BJ (cell line): ENCODE data around the gene GMPS. TPM values are rescaled to one million over a fixed set of nuclear protein-coding genes. Genes with fewer than 3 reads are reported as not detected.

Source experiments
- CTCF ChIA-PET: fragments of 350-600 bp; formaldehyde crosslinking; extraction: SDS; loops from one replicate; lab custom pipeline; 2021; ENCODE audit warnings: antibody characterized with exemption, inconsistent platforms; lab: Yijun Ruan, JAX
- POLR2A ChIA-PET: fragments of 300-600 bp; sonication (Branson Sonifier 250); formaldehyde crosslinking; extraction: SDS; loops from one replicate; lab custom pipeline; 2021; ENCODE audit warnings: antibody characterized with exemption; lab: Charles Lee
- DNase-seq: peaks from one replicate; pipeline ENCODE4 v3.0.0-alpha.2; 2011; ENCODE audit warnings: low read depth
- H3K27me3 ChIP-seq: 2 replicates; pipeline ENCODE4 v1.6.0; 2011; ENCODE audit warnings: low read length; ENCODE audit not compliant: control insufficient read depth, insufficient read depth
- H3K36me3 ChIP-seq: 2 replicates; pipeline ENCODE4 v1.5.1; 2011; ENCODE audit warnings: low read length; ENCODE audit not compliant: control insufficient read depth, insufficient read depth
- H3K4me3 ChIP-seq: 2 replicates; pipeline ENCODE4 v1.5.1; 2011; ENCODE audit warnings: low read depth, mild to moderate bottlenecking, control low read depth, low read length
- polyA plus RNA-seq: library from polyadenylated mRNA; depleted of rRNA; stranded (reverse); fragments of >200 nt; gene quantifications from 2 replicates; pipeline ENCODE4 v1.2.3, GENCODE V29; 2011
- TF ChIP-seq, protein P1 (sequence below): IDR thresholded peaks from 2 replicates; pipeline ENCODE4 v1.5.1; 2011; ENCODE audit warnings: low read depth, mild to moderate bottlenecking, control low read depth, inconsistent platforms, low read length, moderate library complexity; ENCODE audit not compliant: insufficient read depth

GMPS gene
- polyA plus RNA-seq, 1 experiment, result 13.6 TPM

DNA sequence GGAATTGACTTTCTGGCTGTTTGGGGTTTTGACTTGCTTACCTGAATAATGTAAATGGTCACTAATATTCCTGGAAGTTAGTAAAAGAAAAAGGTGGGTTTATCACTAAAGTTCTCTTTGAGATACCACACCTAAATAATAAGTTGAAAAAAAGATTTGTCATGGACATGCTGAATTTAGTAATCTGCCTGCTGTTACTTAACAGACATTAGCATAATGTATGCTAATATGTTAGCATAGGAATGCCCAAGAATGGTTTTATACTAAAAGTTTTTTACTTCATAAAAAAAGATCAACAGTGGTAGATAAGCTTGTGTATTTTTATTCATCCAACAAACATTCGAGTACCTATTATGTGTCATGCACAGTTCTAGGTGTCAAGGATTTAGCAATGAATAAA is 36.5 kb downstream of the GMPS start:
- Histone ChIP-seq H3K36me3 (no peaks in the 10 kb centered on the region), H3K27me3 (no peaks in the 10 kb centered on the region), H3K4me3 (no peak overlapping the region)
- ChIA-PET CTCF (no interaction called here), POLR2A (no interaction called here)
- no peak for DNase-seq
- TF ChIP-seq, protein P1, sequence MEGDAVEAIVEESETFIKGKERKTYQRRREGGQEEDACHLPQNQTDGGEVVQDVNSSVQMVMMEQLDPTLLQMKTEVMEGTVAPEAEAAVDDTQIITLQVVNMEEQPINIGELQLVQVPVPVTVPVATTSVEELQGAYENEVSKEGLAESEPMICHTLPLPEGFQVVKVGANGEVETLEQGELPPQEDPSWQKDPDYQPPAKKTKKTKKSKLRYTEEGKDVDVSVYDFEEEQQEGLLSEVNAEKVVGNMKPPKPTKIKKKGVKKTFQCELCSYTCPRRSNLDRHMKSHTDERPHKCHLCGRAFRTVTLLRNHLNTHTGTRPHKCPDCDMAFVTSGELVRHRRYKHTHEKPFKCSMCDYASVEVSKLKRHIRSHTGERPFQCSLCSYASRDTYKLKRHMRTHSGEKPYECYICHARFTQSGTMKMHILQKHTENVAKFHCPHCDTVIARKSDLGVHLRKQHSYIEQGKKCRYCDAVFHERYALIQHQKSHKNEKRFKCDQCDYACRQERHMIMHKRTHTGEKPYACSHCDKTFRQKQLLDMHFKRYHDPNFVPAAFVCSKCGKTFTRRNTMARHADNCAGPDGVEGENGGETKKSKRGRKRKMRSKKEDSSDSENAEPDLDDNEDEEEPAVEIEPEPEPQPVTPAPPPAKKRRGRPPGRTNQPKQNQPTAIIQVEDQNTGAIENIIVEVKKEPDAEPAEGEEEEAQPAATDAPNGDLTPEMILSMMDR, result no peak

DNA sequence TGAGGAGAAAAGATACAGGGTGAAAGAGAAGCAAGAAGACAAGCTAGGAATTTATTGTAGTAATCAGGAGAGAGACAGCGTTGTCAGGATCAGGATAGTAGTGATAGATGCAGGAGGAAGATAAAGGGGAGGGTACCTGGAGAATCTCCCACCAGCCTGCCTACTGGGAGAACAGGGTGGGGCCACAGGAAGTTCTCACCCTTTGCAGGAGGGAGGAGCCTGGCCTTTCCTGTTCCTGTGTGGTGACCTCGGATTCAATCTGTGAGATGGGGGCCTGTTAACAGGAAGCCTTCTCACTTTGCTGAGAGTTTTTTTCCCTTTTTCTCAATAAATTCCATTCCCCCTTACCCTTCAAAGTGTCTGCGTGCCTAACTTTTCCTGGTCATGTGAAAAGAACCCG is 37.6 kb downstream of the GMPS start:
- no peak for DNase-seq
- POLR2A ChIA-PET, result no interaction called here
- TF ChIP-seq, protein P1, result no peak
- CTCF ChIA-PET, result no interaction called here
- no peaks in the 10 kb centered on the region for H3K27me3 ChIP-seq
- H3K36me3 ChIP-seq, result no peaks in the 10 kb centered on the region
- H3K4me3 ChIP-seq, result no peak overlapping the region

DNA sequence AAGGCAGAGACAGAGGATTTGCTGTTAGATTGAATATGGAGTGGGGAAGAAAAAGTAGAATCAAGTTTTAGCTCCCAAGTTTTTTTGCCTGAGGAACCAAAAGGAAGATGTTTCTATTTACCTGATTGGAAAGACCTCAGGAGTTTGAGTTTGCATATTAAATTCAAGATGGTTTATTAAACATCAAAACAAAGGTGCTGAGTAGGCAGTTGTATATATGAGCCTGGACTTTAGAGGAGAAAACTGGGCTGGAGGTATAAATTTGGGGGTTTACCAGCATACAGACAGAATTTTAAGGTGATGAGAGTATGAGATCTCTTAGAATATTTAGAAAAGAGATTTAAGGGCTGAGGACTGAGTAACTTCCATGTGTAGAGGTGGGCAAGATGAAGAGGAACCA is 38.2 kb downstream of the GMPS start:
- Histone ChIP-seq H3K4me3 (no peak overlapping the region), H3K36me3 (no peaks in the 10 kb centered on the region), H3K27me3 (no peaks in the 10 kb centered on the region)
- no peak for DNase-seq
- ChIA-PET CTCF (no interaction called here), POLR2A (no interaction called here)
- TF ChIP-seq, protein P1, result no peak

DNA sequence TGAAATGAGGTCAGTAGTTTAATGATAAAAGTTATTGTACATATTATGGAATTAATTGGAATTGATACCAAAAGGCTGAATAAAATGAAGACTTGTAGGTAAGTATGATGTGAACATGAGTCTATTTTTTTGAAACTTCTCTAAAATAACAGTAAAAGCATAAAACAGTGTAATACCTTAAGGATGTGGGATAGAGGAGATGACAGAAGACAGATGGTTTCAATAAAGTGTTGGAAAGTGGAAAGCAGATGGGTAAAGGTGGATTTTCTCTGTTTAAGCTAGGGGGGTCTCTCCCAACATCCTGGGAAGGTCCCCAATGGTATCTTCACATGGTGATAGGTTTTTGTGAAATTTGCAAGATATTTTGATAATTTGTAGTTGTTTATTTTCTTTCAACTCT is 41.6 kb downstream of the GMPS start:
- peaks cover 2% of the 10 kb centered on the region for H3K36me3 ChIP-seq
- TF ChIP-seq, protein P1, result no peak
- DNase-seq, result no peak
- ChIA-PET POLR2A (no interaction called here), CTCF (no interaction called here)
- H3K4me3 ChIP-seq, result no peak overlapping the region
- no peaks in the 10 kb centered on the region for H3K27me3 ChIP-seq

DNA sequence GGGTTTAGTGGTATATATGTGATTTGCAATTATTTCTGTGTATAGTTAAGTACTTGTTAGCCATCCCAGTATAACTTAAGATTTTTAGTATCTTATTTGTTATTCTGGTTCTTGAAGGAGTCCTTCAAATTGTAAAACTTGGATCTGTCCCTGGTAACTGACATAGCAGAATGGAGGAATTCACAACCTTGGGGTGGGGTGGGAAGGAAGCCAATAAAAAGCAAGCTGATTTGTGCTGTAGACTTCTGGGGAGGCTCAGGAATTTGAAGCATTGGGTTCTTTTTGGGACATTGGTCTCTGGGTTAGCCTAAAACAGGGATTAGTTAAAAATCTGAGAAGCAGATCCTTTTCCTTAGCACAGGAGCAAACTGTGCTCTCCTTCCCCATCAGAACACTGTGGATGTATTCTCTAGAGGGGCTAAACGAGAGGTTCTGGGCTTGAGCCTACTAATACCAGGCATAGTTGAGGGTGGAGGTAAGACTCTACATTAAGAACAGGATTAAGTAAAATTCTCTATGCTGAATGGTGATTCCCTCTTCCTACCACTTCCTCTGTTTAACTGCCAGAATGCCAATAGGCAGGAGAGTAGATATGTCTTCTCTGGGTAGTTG is 42.2 kb downstream of the GMPS start:
- no peaks in the 10 kb centered on the region for H3K27me3 ChIP-seq
- ChIA-PET POLR2A (no interaction called here), CTCF (no interaction called here)
- no peak overlapping the region for H3K4me3 ChIP-seq
- TF ChIP-seq, protein P1, result no peak
- no peak for DNase-seq
- peaks cover 4% of the 10 kb centered on the region for H3K36me3 ChIP-seq
